Measurements from ENCODE around the gene RIMOC1.

DNA sequence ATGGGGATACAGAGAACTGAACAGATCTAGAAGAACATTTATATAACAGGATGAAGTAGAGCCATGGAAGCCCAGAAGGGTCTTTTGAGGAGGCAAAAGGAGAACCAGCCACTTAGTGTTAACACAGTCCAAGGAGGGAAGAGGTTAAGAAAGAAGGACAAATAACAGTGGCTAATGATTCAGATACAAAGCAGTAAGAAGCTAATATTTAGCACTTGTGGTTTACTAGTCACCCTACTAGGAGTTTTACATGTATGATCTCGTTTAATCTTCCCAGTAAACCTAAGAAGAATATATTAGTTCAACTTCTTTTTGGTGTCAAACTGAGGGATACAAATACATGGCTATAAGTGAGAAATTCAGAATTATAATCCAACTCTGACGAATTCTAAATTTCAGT is 28.6 kb downstream of the RIMOC1 start:
- TF ChIP-seq EZH2phosphoT487 (IDR thresholded peaks at IDR 0.05; ENCODE audit: low read depth, severe bottlenecking, unreplicated experiment): no peak
- TF ChIP-seq, protein P1, sequence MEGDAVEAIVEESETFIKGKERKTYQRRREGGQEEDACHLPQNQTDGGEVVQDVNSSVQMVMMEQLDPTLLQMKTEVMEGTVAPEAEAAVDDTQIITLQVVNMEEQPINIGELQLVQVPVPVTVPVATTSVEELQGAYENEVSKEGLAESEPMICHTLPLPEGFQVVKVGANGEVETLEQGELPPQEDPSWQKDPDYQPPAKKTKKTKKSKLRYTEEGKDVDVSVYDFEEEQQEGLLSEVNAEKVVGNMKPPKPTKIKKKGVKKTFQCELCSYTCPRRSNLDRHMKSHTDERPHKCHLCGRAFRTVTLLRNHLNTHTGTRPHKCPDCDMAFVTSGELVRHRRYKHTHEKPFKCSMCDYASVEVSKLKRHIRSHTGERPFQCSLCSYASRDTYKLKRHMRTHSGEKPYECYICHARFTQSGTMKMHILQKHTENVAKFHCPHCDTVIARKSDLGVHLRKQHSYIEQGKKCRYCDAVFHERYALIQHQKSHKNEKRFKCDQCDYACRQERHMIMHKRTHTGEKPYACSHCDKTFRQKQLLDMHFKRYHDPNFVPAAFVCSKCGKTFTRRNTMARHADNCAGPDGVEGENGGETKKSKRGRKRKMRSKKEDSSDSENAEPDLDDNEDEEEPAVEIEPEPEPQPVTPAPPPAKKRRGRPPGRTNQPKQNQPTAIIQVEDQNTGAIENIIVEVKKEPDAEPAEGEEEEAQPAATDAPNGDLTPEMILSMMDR (IDR thresholded peaks at IDR 0.05; ENCODE audit: poor library complexity): no peak
- no peak for TF ChIP-seq EZH2 (IDR thresholded peaks at IDR 0.05; ENCODE audit: borderline replicate concordance)

Measured in hepatocyte (in vitro differentiated cells).